Duodenal mucosa (tissue), 2 donors: ENCODE results near the gene ARHGAP21.

Experiments used
- H3K27ac ChIP-seq: one replicate; pipeline ENCODE4 v1.7.0; 2013; ENCODE audit warnings: low read depth, low read length
- H3K27me3 ChIP-seq, 2 donors: one replicate each; pipeline ENCODE4 v1.7.0; 2013; ENCODE audit warnings: low read length in 2 of 2, control low read depth in 1 of 2; ENCODE audit not compliant: insufficient read depth in 2 of 2, control insufficient read depth in 1 of 2
- H3K36me3 ChIP-seq, 2 donors: one replicate each; pipeline ENCODE4 v1.7.0; 2013; ENCODE audit warnings: low read length in 2 of 2, control low read depth in 1 of 2; ENCODE audit not compliant: insufficient read depth in 2 of 2, control insufficient read depth in 1 of 2
- H3K4me1 ChIP-seq, 2 donors: one replicate each; pipeline ENCODE4 v1.7.0; 2013; ENCODE audit warnings: low read length in 2 of 2, control low read depth in 1 of 2; ENCODE audit not compliant: insufficient read depth in 2 of 2, control insufficient read depth in 1 of 2
- H3K4me3 ChIP-seq, 2 donors: one replicate each; pipeline ENCODE4 v1.7.0; 2013; ENCODE audit warnings: low read length in 2 of 2, low read depth in 1 of 2
- H3K9ac ChIP-seq, 2 donors: one replicate each; pipeline ENCODE4 v1.7.0; 2013; ENCODE audit warnings: low read length in 2 of 2, low read depth in 1 of 2
- H3K9me3 ChIP-seq, 2 donors: one replicate each; pipeline ENCODE4 v1.7.0; 2013; ENCODE audit warnings: low read length in 2 of 2, control low read depth in 1 of 2; ENCODE audit not compliant: control insufficient read depth in 1 of 2

Gene ARHGAP21

GRCh38 chr10:24590697-24591457 lies 132.8 kb downstream of the ARHGAP21 start:
- Histone ChIP-seq H3K9ac (no peak overlapping the region), H3K36me3 (peaks cover 22 to 89% of the 10 kb centered on the region in 2 donors)

DNA sequence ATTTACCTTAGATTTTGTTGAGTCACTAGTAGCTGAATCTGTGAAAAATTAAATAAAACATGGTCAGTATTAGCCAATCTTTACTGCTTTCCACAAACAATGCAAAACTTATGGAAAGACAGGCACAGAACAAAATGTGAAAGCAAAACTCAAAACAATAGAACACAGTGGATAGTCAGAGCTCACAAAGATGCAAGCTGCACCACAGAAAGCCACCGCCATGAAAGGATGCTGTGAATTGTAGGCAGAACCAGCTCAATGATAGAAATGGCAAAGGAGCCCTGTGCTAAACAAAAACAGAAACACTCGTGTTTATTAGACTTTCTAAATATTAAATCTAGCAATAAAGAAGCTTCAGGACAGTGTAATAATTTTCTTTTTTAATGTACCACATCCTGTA lies 134.4 kb downstream of the ARHGAP21 start:
- H3K27me3 ChIP-seq = no peaks in the 10 kb centered on the region
- peaks cover 22 to 88% of the 10 kb centered on the region in 2 donors for H3K36me3 ChIP-seq
- H3K9me3 ChIP-seq = no peaks in the 10 kb centered on the region
- H3K27ac ChIP-seq = no peak overlapping the region
- no peak overlapping the region for H3K4me3 ChIP-seq
- no peak overlapping the region for H3K9ac ChIP-seq
- no peaks in the 10 kb centered on the region for H3K4me1 ChIP-seq

More at GRCh38 chr10:24590697-24591457, 132.8 kb downstream of the ARHGAP21 start:
- Histone ChIP-seq H3K27me3 (no peaks in the 10 kb centered on the region), H3K9me3 (no peaks in the 10 kb centered on the region), H3K27ac (no peak overlapping the region), H3K4me3 (no peak overlapping the region), H3K4me1 (no peaks in the 10 kb centered on the region)

- no peak overlapping the region for H3K4me3 ChIP-seq
- H3K27me3 ChIP-seq = no peaks in the 10 kb centered on the region
- H3K36me3 ChIP-seq = peaks cover 7 to 9% of the 10 kb centered on the region in 2 donors
- no peaks in the 10 kb centered on the region for H3K4me1 ChIP-seq
- no peak overlapping the region for H3K27ac ChIP-seq
- no peak overlapping the region for H3K9ac ChIP-seq
- H3K9me3 ChIP-seq = no peaks in the 10 kb centered on the region
Observed at GRCh38 chr10:24579906-24580305, 143.8 kb downstream of the ARHGAP21 start.

DNA sequence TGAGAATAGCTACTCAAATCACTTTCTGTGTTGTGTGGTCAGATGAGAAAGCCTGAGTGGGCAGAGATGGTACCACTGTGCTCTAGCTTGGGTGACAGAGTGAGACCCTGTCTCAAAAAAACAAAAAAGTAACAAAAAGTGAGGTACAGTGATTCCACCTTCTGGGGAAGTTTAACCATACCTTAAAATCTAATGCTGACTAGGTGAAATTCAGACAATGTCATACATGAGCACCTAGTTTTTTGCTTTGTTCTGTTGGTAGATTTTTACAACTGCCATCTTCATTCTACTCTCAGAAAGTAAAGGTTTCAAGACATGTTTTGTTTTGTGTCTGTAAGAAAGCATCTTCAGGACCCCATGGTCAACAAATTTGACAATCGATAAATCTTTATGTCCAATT lies 144.2 kb downstream of the ARHGAP21 start:
- Histone ChIP-seq H3K9ac (no peak overlapping the region), H3K27me3 (no peaks in the 10 kb centered on the region), H3K27ac (no peak overlapping the region), H3K9me3 (no peaks in the 10 kb centered on the region), H3K36me3 (peaks cover 6 to 7% of the 10 kb centered on the region in 2 donors), H3K4me1 (no peaks in the 10 kb centered on the region), H3K4me3 (no peak overlapping the region)

DNA sequence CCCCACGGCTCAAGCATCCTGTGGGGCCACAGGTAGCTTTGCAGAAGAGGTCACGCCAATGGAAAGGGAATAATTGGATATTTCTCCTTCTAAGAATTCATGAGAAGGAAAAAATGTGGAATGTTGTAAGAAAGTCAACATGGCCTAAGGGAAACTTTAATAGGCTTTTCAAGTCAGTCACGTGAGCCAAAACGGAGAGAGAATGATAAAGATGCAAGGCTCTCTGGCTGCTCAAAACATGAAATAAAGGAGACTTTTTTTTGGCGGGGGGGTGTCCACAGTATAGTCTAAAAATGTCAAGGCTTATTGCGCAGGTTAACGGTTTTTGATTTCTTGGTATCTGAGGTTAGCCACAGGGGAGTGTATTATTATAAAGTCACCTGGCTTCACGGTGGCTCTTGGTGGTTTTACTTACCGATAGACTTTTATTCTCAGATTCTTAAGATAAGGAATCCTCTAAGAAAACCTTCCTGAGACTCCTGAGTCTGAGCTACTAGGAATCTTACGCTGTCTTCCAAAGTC lies 148.1 kb downstream of the ARHGAP21 start:
- Histone ChIP-seq H3K27ac (no peak overlapping the region), H3K27me3 (no peaks in the 10 kb centered on the region), H3K4me1 (no peaks in the 10 kb centered on the region), H3K9me3 (no peaks in the 10 kb centered on the region), H3K4me3 (no peak overlapping the region), H3K36me3 (no peaks in the 10 kb centered on the region), H3K9ac (no peak overlapping the region)

- Histone ChIP-seq H3K4me1 (no peaks in the 10 kb centered on the region), H3K9me3 (no peaks in the 10 kb centered on the region), H3K27me3 (no peaks in the 10 kb centered on the region), H3K4me3 (no peak overlapping the region), H3K9ac (no peak overlapping the region), H3K27ac (no peak overlapping the region), H3K36me3 (no peaks in the 10 kb centered on the region)
Observed at GRCh38 chr10:24574578-24575155, 149.0 kb downstream of the ARHGAP21 start.

- H3K4me1 ChIP-seq = no peaks in the 10 kb centered on the region
- no peak overlapping the region for H3K9ac ChIP-seq
- H3K36me3 ChIP-seq = no peaks in the 10 kb centered on the region
- H3K4me3 ChIP-seq = no peak overlapping the region
- no peaks in the 10 kb centered on the region for H3K9me3 ChIP-seq
- H3K27ac ChIP-seq = no peak overlapping the region
- H3K27me3 ChIP-seq = no peaks in the 10 kb centered on the region
Observed at GRCh38 chr10:24574161-24574560, 149.5 kb downstream of the ARHGAP21 start.

- Histone ChIP-seq H3K4me1 (no peaks in the 10 kb centered on the region), H3K36me3 (no peaks in the 10 kb centered on the region), H3K27me3 (no peaks in the 10 kb centered on the region), H3K9me3 (no peaks in the 10 kb centered on the region), H3K4me3 (no peak overlapping the region), H3K9ac (no peak overlapping the region), H3K27ac (no peak overlapping the region)
Observed at GRCh38 chr10:24571870-24572450, 151.7 kb downstream of the ARHGAP21 start.

- Histone ChIP-seq H3K27ac (no peak overlapping the region), H3K36me3 (no peaks in the 10 kb centered on the region), H3K9me3 (no peaks in the 10 kb centered on the region), H3K27me3 (no peaks in the 10 kb centered on the region), H3K9ac (no peak overlapping the region), H3K4me3 (no peak overlapping the region), H3K4me1 (no peaks in the 10 kb centered on the region)
Observed at GRCh38 chr10:24570658-24571426, 152.8 kb downstream of the ARHGAP21 start.
